Measurements from ENCODE around the gene ZBED6. TPM values are rescaled to one million over a fixed set of nuclear protein-coding genes. Genes with fewer than 3 reads are reported as not detected.
A peak's percentile ranks its signal among the peaks of the same experiment; 100 is the strongest.

Gene ZBED6
- total RNA-seq, 1 donor = 30.5 TPM

DNA sequence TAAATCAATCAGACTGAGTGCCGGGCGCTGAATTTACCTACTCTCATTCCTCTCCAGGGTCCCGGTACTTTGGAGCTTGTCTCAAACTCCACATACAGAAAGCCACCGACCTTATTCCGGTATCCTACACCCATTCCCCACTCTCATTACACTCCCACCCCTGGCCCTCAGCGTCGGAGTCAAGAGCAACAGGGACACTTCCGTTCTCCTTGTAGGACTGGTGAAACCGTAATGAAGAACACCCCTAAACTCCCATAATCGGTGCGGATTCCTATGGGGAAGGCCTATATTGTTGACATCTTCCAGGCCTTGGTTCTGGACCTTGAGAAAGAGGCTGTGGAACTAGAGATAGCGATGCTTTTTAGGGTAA is 798 bp downstream of the ZBED6 start:
- peak overlapping the region; percentile 77 for H3K4me3 ChIP-seq (ENCODE audit: low read depth, low read length)
- TF ChIP-seq, protein P1, sequence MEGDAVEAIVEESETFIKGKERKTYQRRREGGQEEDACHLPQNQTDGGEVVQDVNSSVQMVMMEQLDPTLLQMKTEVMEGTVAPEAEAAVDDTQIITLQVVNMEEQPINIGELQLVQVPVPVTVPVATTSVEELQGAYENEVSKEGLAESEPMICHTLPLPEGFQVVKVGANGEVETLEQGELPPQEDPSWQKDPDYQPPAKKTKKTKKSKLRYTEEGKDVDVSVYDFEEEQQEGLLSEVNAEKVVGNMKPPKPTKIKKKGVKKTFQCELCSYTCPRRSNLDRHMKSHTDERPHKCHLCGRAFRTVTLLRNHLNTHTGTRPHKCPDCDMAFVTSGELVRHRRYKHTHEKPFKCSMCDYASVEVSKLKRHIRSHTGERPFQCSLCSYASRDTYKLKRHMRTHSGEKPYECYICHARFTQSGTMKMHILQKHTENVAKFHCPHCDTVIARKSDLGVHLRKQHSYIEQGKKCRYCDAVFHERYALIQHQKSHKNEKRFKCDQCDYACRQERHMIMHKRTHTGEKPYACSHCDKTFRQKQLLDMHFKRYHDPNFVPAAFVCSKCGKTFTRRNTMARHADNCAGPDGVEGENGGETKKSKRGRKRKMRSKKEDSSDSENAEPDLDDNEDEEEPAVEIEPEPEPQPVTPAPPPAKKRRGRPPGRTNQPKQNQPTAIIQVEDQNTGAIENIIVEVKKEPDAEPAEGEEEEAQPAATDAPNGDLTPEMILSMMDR (IDR thresholded peaks at IDR 0.05; ENCODE audit: insufficient read depth, low read length) = no peak

DNA sequence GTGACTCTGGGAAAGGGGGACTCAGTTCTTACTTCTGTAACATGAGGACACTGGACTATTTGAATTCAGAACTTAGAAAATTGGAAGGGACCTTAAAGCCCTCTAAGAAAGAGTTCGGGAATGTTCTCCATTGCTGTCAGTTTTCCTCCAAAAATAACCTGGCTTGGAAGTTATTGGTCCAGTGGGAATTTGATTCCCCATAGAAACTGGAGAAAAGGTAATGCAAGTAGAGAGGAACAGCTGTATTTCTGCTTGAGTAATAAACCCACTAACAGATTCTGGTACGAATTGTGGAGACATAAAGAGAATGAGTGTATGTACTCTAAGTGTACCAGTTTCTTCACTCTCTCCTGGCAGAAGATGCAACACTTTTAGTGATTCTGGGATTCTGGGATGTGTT is 1.8 kb downstream of the ZBED6 start:
- no peak for DNase-seq (ENCODE audit: low read depth)
- TF ChIP-seq, protein P1 (IDR thresholded peaks at IDR 0.05; ENCODE audit: insufficient read depth, low read length) = no peak
- peak overlapping the region; percentile 77 for H3K4me3 ChIP-seq (ENCODE audit: low read depth, low read length)

More for the DNA sequence above, 798 bp downstream of the ZBED6 start:
- DNase-seq (ENCODE audit: low read depth) = peak; percentile 35

DNA sequence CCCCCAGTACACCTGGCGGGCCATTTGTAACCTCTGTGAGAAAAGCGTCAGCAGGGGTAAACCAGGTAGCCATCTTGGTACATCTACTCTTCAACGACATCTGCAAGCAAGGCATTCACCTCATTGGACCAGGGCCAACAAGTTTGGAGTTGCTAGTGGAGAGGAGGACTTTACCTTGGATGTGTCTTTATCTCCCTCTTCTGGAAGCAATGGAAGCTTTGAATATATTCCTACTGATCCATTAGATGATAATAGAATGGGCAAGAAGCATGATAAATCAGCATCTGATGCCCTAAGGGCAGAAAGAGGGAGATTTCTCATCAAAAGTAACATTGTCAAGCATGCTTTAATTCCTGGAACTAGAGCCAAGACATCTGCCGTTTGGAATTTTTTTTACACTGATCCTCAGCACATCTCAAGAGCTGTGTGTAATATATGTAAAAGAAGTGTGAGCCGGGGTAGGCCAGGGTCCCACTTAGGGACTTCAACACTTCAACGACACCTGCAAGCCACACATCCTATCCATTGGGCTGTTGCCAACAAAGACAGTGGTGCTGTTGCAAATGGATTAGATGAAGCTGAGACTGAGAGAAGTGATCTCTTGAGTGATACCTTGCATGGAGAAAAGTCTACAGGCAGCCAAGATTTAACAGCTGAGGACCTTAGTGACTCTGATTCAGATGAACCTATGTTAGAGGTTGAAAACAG is 2.7 kb downstream of the ZBED6 start:
- TF ChIP-seq, protein P1 (IDR thresholded peaks at IDR 0.05; ENCODE audit: insufficient read depth, low read length) = no peak
- no peak for DNase-seq (ENCODE audit: low read depth)
- H3K4me3 ChIP-seq (ENCODE audit: low read depth, low read length) = no peak overlapping the region

DNA sequence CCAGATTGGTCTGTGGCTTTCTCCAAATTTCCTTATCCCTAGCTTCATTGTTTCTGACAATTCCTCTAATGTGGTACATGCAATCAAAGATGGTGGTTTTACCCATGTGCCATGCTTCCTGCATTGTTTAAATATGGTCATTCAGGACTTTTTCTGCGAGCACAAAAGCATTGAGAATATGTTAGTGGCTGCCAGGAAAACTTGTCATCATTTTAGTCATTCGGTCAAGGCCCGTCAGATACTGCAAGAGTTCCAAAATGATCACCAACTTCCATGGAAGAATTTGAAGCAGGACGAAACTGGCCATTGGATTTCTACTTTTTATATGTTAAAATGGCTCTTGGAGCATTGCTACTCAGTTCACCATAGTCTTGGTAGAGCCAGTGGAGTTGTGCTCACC is 3.7 kb downstream of the ZBED6 start:
- TF ChIP-seq, protein P1 (IDR thresholded peaks at IDR 0.05; ENCODE audit: insufficient read depth, low read length) = no peak
- no peak overlapping the region for H3K4me3 ChIP-seq (ENCODE audit: low read depth, low read length)
- peak; percentile 33 for DNase-seq (ENCODE audit: low read depth)

DNA sequence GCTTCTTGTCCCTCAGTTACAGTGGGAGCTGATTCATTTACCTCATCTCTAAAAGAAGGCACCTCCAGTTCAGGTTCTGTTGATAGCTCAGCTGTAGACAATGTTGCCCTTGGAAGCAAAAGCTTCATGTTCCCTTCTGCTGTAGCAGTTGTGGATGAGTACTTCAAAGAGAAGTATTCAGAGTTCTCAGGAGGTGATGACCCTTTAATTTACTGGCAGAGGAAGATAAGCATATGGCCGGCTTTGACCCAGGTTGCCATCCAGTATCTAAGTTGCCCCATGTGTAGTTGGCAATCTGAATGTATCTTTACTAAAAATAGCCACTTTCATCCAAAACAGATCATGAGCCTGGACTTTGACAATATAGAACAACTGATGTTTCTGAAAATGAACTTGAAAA is 4.5 kb downstream of the ZBED6 start:
- TF ChIP-seq, protein P1 (IDR thresholded peaks at IDR 0.05; ENCODE audit: insufficient read depth, low read length) = no peak

DNA sequence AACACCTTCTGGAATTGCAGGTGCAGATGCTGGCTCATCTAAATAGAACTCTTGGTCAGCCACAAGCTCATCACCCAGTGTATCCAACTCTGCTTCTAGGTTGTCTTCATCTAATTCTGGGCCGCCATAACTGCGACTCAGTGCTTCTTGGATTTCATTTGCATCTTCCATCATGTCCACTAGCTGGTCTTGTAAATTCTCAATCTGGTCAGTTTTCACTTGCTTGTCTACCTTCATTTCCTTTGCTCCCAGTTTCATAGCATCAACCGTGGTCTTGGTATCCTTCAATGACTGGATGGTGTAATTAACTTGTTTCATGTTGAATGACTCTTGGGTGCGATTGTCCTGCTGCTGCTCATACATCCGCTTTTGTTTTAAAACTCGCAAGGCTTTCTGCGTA is 10.3 kb downstream of the ZBED6 start:
- DNase-seq (ENCODE audit: low read depth) = no peak
- TF ChIP-seq, protein P1 (IDR thresholded peaks at IDR 0.05; ENCODE audit: insufficient read depth, low read length) = no peak
- no peak overlapping the region for H3K4me3 ChIP-seq (ENCODE audit: low read depth, low read length)

More for the DNA sequence above, 4.5 kb downstream of the ZBED6 start:
- no peak for DNase-seq (ENCODE audit: low read depth)
- H3K4me3 ChIP-seq (ENCODE audit: low read depth, low read length) = no peak overlapping the region

DNA sequence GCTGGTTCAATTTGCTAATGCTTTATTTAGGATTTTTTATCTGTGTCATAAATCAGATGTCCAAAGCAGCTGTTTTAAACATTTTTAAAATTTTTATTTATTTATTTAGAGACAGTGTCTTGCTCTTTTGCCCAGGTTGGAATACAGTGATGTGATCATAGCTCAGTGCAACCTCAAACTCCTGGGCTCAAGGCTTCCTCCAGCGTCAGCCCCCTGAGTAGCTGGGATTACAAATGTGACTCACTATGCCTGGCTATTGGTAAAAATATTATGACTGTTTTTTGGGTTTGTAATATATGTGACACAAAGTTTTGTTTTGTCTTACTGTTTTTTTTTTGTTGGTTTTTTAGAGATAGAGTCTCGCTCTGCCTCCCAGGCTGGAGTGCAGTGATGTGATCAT is 11.8 kb downstream of the ZBED6 start:
- H3K4me3 ChIP-seq (ENCODE audit: low read depth, low read length) = no peak overlapping the region
- TF ChIP-seq, protein P1 (IDR thresholded peaks at IDR 0.05; ENCODE audit: insufficient read depth, low read length) = no peak
- DNase-seq (ENCODE audit: low read depth) = peak; percentile 81

All from fibroblast of the aortic adventitia (primary cell).